AG04450 (cell line): Measurements from ENCODE around the gene CACNA2D2. TPM values are rescaled to one million over a fixed set of nuclear protein-coding genes. Genes with fewer than 3 reads are reported as not detected.

ENCODE experiments used
- CTCF ChIA-PET: fragments of 300-600, 350-600 bp; formaldehyde crosslinking; extraction: SDS; loops from one replicate; lab custom pipeline; 2022; ENCODE audit warnings: antibody characterized with exemption, inconsistent platforms; lab: Charles Lee
- POLR2A ChIA-PET: fragments of 350-600 bp; formaldehyde crosslinking; extraction: SDS; loops from one replicate; lab custom pipeline; 2021; ENCODE audit warnings: antibody characterized with exemption, inconsistent platforms; lab: Yijun Ruan, JAX
- DNase-seq: peaks from one replicate; pipeline ENCODE4 v3.0.0-alpha.2; 2011; ENCODE audit warnings: low read depth, low spot score
- H3K27ac ChIP-seq: one replicate; pipeline ENCODE4 v1.5.1; 2012; ENCODE audit warnings: low read depth, low read length, control low read depth
- H3K27me3 ChIP-seq: one replicate; pipeline ENCODE4 v1.6.0; 2012; ENCODE audit warnings: low read length; ENCODE audit not compliant: control insufficient read depth, insufficient read depth
- H3K4me3 ChIP-seq: 2 replicates; pipeline ENCODE4 v1.5.1; 2011; ENCODE audit warnings: mild to moderate bottlenecking, low read depth, low read length, control low read depth
- H3K9me3 ChIP-seq: 2 replicates; pipeline ENCODE4 v1.5.1; 2012; ENCODE audit warnings: low read length; ENCODE audit not compliant: control insufficient read depth, insufficient read depth
- polyA plus RNA-seq: library from polyadenylated mRNA; depleted of rRNA; stranded (reverse); fragments of >200 nt; gene quantifications from 2 replicates; pipeline ENCODE4 v1.2.3, GENCODE V29; 2011
- TF ChIP-seq, protein P1 (sequence below): IDR thresholded peaks from 2 replicates; pipeline ENCODE4 v1.5.1; 2011; ENCODE audit warnings: low read depth, low read length, control low read depth, inconsistent platforms

The CACNA2D2 gene
- polyA plus RNA-seq, 1 experiment: 0.09 TPM

- Histone ChIP-seq H3K27ac (no peak overlapping the region), H3K4me3 (no peak overlapping the region), H3K27me3 (peaks cover 48% of the 10 kb centered on the region), H3K9me3 (no peaks in the 10 kb centered on the region)
- CTCF ChIA-PET: no interaction called here
- DNase-seq: no peak
- TF ChIP-seq, protein P1, sequence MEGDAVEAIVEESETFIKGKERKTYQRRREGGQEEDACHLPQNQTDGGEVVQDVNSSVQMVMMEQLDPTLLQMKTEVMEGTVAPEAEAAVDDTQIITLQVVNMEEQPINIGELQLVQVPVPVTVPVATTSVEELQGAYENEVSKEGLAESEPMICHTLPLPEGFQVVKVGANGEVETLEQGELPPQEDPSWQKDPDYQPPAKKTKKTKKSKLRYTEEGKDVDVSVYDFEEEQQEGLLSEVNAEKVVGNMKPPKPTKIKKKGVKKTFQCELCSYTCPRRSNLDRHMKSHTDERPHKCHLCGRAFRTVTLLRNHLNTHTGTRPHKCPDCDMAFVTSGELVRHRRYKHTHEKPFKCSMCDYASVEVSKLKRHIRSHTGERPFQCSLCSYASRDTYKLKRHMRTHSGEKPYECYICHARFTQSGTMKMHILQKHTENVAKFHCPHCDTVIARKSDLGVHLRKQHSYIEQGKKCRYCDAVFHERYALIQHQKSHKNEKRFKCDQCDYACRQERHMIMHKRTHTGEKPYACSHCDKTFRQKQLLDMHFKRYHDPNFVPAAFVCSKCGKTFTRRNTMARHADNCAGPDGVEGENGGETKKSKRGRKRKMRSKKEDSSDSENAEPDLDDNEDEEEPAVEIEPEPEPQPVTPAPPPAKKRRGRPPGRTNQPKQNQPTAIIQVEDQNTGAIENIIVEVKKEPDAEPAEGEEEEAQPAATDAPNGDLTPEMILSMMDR: no peak
- POLR2A ChIA-PET: no interaction called here
Measured at GRCh38 chr3:50453907-50454306, 49.5 kb downstream of the CACNA2D2 start.

GRCh38 chr3:50450209-50450921 is 53.1 kb downstream of the CACNA2D2 start:
- no peak for DNase-seq
- H3K9me3 ChIP-seq: no peaks in the 10 kb centered on the region
- ChIA-PET POLR2A (no interaction called here), CTCF (no interaction called here)
- peaks cover 39% of the 10 kb centered on the region for H3K27me3 ChIP-seq
- no peak overlapping the region for H3K27ac ChIP-seq
- TF ChIP-seq, protein P1: no peak
- no peak overlapping the region for H3K4me3 ChIP-seq

DNA sequence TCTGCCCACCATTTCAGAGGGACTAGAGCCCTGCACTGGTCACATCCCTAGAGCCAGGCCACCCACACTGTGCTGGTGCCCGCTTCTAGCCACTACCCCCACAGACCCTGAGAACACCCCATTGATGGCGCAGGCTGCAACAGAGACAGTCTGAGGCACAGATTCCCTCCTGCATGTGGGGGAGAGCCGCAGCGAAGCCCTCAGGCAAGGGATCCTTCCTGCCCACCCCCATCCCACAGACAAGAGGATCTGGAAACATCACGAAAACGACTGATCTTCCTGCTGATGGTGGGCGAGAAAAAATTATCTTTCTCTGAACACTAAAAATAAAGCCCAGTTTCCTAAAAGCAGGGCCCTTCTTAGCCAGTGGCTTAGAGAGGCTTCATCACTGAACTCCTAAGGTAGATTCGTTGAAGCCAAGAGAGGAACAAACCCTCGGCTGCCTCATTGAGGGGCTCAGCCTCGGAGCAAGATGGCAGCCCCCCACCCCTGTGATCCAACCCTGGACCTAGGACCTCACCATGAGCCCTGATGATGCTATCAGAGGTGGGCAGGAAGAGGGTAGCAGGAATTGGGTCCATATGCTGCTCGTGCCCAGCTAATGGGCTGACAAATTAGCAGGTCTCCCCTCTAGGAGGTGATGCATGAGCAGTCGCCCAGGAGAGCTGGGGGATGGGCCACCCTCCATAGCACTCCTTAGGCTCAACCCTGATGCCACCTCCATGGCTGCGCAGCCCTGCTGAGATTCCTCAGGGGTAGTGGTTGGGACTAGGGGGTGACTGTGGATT is 54.5 kb downstream of the CACNA2D2 start:
- Histone ChIP-seq H3K27me3 (peaks cover 33% of the 10 kb centered on the region), H3K27ac (no peak overlapping the region), H3K4me3 (no peak overlapping the region), H3K9me3 (no peaks in the 10 kb centered on the region)
- ChIA-PET POLR2A (no interaction called here), CTCF (no interaction called here)
- TF ChIP-seq, protein P1: no peak
- no peak for DNase-seq

- peaks cover 38% of the 10 kb centered on the region for H3K27me3 ChIP-seq
- no peak for DNase-seq
- CTCF ChIA-PET: interaction anchor here (1.2 kb wide), 1 partner anchor 95 kb away, joined by 3 read pairs; no protein-coding TSS in a partner anchor
- H3K9me3 ChIP-seq: no peaks in the 10 kb centered on the region
- TF ChIP-seq, protein P1: no peak
- no peak overlapping the region for H3K27ac ChIP-seq
- POLR2A ChIA-PET: no interaction called here
- no peak overlapping the region for H3K4me3 ChIP-seq
Measured at GRCh38 chr3:50447290-50447840, 56.1 kb downstream of the CACNA2D2 start.

GRCh38 chr3:50445919-50446318 is 57.5 kb downstream of the CACNA2D2 start:
- CTCF ChIA-PET: interaction anchor here (1.2 kb wide), 1 partner anchor 96 kb away, joined by 3 read pairs; no protein-coding TSS in a partner anchor
- TF ChIP-seq, protein P1: no peak
- Histone ChIP-seq H3K27me3 (peaks cover 41% of the 10 kb centered on the region), H3K4me3 (no peak overlapping the region), H3K9me3 (no peaks in the 10 kb centered on the region), H3K27ac (no peak overlapping the region)
- POLR2A ChIA-PET: no interaction called here
- no peak for DNase-seq
